IMR-90 (cell line): ENCODE data around the gene SLC16A5. TPM values are rescaled to one million over a fixed set of nuclear protein-coding genes. Genes with fewer than 3 reads are reported as not detected.

Source experiments
- ATAC-seq: fragments of 200-7000 bp; cut with Tn5 transposase; 2 replicates; pipeline ENCODE4 v1.9.1; 2020; ENCODE audit warnings: low read depth, mild to moderate bottlenecking, moderate library complexity
- BruUV-seq: library from RNA; stranded (reverse); fragments of 400-500 nt; replicated peaks from 2 replicates; lab custom pipeline; 2021; lab: Mats Ljungman, UMichigan
- CTCF ChIA-PET: fragments of 300-600 bp; formaldehyde crosslinking; extraction: SDS; loops from one replicate; lab custom pipeline; 2021; ENCODE audit warnings: antibody characterized with exemption; lab: Yijun Ruan, JAX
- POLR2A ChIA-PET: fragments of 300-600 bp; sonication (Branson Sonifier 250); formaldehyde crosslinking; loops from one replicate; lab custom pipeline; 2022; ENCODE audit warnings: antibody characterized with exemption; ENCODE audit not compliant: unreplicated experiment; lab: Charles Lee
- DNase-seq: peaks from one replicate; pipeline ENCODE4 v3.0.0; 2013
- H2AFZ ChIP-seq: replicated peaks from 2 replicates; pipeline ENCODE3; 2013; ENCODE audit warnings: low read length, mild to moderate bottlenecking; ENCODE audit not compliant: poor library complexity
- H2AK5ac ChIP-seq: 2 replicates; pipeline ENCODE4 v1.6.1; 2013; ENCODE audit warnings: low read depth, low read length, inconsistent platforms
- H2AK9ac ChIP-seq: replicated peaks from 2 replicates; pipeline ENCODE3; 2013; ENCODE audit warnings: mild to moderate bottlenecking, low read depth, low read length, moderate library complexity; ENCODE audit not compliant: poor library complexity
- H2BK120ac ChIP-seq: 2 replicates; pipeline ENCODE4 v1.6.1; 2013; ENCODE audit warnings: low read depth, low read length, inconsistent platforms
- H2BK15ac ChIP-seq: 3 replicates; pipeline ENCODE4 v1.6.1; 2013; ENCODE audit warnings: low read depth, low read length, inconsistent platforms
- H2BK20ac ChIP-seq: 2 replicates; pipeline ENCODE4 v1.6.1; 2013; ENCODE audit warnings: low read depth, mild to moderate bottlenecking, inconsistent platforms, low read length, moderate library complexity
- H2BK5ac ChIP-seq: 2 replicates; pipeline ENCODE4 v1.6.1; 2013; ENCODE audit warnings: mild to moderate bottlenecking, low read depth, low read length, inconsistent platforms; ENCODE audit not compliant: poor library complexity, severe bottlenecking
- H3K14ac ChIP-seq: replicated peaks from 2 replicates; pipeline ENCODE4 v1.6.1; 2013; ENCODE audit warnings: low read depth, low read length, inconsistent platforms
- H3K18ac ChIP-seq: 2 replicates; pipeline ENCODE4 v1.6.1; 2013; ENCODE audit warnings: low read depth, low read length, control low read depth
- H3K23ac ChIP-seq: 2 replicates; pipeline ENCODE4 v1.6.1; 2013; ENCODE audit warnings: low read depth, low read length, inconsistent platforms
- H3K27ac ChIP-seq: 2 replicates; pipeline ENCODE4 v1.5.1; 2013; ENCODE audit warnings: mild to moderate bottlenecking, control low read depth, low read length; ENCODE audit not compliant: insufficient read depth
- H3K27me3 ChIP-seq: 2 replicates; pipeline ENCODE4 v1.6.1; 2013; ENCODE audit warnings: low read length; ENCODE audit not compliant: control insufficient read depth, insufficient read depth
- H3K36me3 ChIP-seq: 2 replicates; pipeline ENCODE4 v1.6.1; 2013; ENCODE audit warnings: low read length, mixed read lengths; ENCODE audit not compliant: control insufficient read depth, insufficient read depth
- H3K4ac ChIP-seq: 2 replicates; pipeline ENCODE4 v1.6.1; 2013; ENCODE audit warnings: low read depth, low read length, inconsistent platforms
- H3K4me1 ChIP-seq: 2 replicates; pipeline ENCODE4 v1.6.1; 2013; ENCODE audit warnings: low read length, mixed read lengths; ENCODE audit not compliant: control insufficient read depth, insufficient read depth
- H3K4me2 ChIP-seq: 2 replicates; pipeline ENCODE4 v1.6.1; 2013; ENCODE audit warnings: low read depth, mild to moderate bottlenecking, control low read depth, low read length, moderate library complexity
- H3K4me3 ChIP-seq: 2 replicates; pipeline ENCODE4 v1.5.1; 2013; ENCODE audit warnings: low read depth, mild to moderate bottlenecking, control low read depth, low read length, moderate library complexity; ENCODE audit not compliant: insufficient read depth
- H3K56ac ChIP-seq: 2 replicates; pipeline ENCODE4 v1.6.1; 2013; ENCODE audit warnings: low read length, inconsistent platforms; ENCODE audit not compliant: insufficient read depth; ENCODE audit errors: extremely low read depth
- H3K79me1 ChIP-seq, 2 experiments: 2 replicates each; pipeline ENCODE4 v1.6.1; 2013; ENCODE audit warnings: low read length in 2 of 2, inconsistent platforms in 1 of 2, low read depth in 1 of 2
- H3K9ac ChIP-seq: 2 replicates; pipeline ENCODE4 v1.6.1; 2013; ENCODE audit warnings: low read depth, low read length, control low read depth
- H3K9me1 ChIP-seq: 2 replicates; pipeline ENCODE4 v1.6.1; 2013; ENCODE audit warnings: low read length, inconsistent platforms; ENCODE audit not compliant: insufficient read depth
- H3K9me3 ChIP-seq: 2 replicates; pipeline ENCODE4 v1.6.1; 2013; ENCODE audit warnings: low read length; ENCODE audit not compliant: control insufficient read depth, insufficient read depth
- H4K20me1 ChIP-seq: 2 replicates; pipeline ENCODE4 v1.6.1; 2013; ENCODE audit warnings: low read length, inconsistent platforms; ENCODE audit not compliant: insufficient read depth
- H4K5ac ChIP-seq: 2 replicates; pipeline ENCODE4 v1.6.1; 2013; ENCODE audit warnings: mild to moderate bottlenecking, low read depth, low read length, control low read depth
- H4K8ac ChIP-seq, 2 experiments: 2 replicates each; pipeline ENCODE4 v1.6.1; 2013; ENCODE audit warnings: low read depth in 2 of 2, low read length in 2 of 2, control low read depth in 1 of 2, inconsistent platforms in 1 of 2
- H4K91ac ChIP-seq: 2 replicates; pipeline ENCODE4 v1.6.1; 2013; ENCODE audit warnings: low read depth, low read length, inconsistent platforms; ENCODE audit not compliant: insufficient read depth
- BHLHE40 ChIP-seq: fragments of 150-350 bp; IDR thresholded peaks from 2 replicates; pipeline ENCODE4 v1.6.1; 2016; ENCODE audit warnings: mild to moderate bottlenecking, low read depth, low read length
- CEBPB ChIP-seq: IDR thresholded peaks from 2 replicates; pipeline ENCODE4 v1.6.1; 2012; ENCODE audit warnings: low read depth, low read length, improper control_type of control experiment
- CHD1 ChIP-seq: IDR thresholded peaks from 2 replicates; pipeline ENCODE4 v1.6.1; 2012; ENCODE audit warnings: low read depth, low read length, improper control_type of control experiment
- CTCF ChIP-seq: conservative IDR thresholded peaks from 2 replicates; pipeline ENCODE4 v1.5.1; 2012; ENCODE audit warnings: mild to moderate bottlenecking, low read depth, low read length, improper control_type of control experiment
- FOS ChIP-seq: fragments of 150-350 bp; IDR thresholded peaks from 2 replicates; pipeline ENCODE4 v1.6.1; 2016; ENCODE audit warnings: low read depth, low read length
- MAFK ChIP-seq: IDR thresholded peaks from 2 replicates; pipeline ENCODE4 v1.6.1; 2012; ENCODE audit warnings: low read depth, low read length, improper control_type of control experiment
- MAZ ChIP-seq: IDR thresholded peaks from 2 replicates; pipeline ENCODE4 v1.6.1; 2012; ENCODE audit warnings: low read depth, mild to moderate bottlenecking, low read length, improper control_type of control experiment, moderate library complexity, borderline replicate concordance
- MXI1 ChIP-seq: IDR thresholded peaks from 2 replicates; pipeline ENCODE4 v1.6.1; 2012; ENCODE audit warnings: low read depth, mild to moderate bottlenecking, low read length, moderate library complexity, borderline replicate concordance
- NFE2L2 ChIP-seq: fragments of 150-350 bp; IDR thresholded peaks from 2 replicates; pipeline ENCODE4 v1.6.1; 2016; ENCODE audit warnings: low read depth, mild to moderate bottlenecking, low read length
- POLR2A ChIP-seq: IDR thresholded peaks from 2 replicates; pipeline ENCODE4 v1.6.1; 2012; ENCODE audit warnings: mild to moderate bottlenecking, low read depth, low read length
- RAD21 ChIP-seq: IDR thresholded peaks from 2 replicates; pipeline ENCODE4 v1.6.1; 2012; ENCODE audit warnings: low read length, improper control_type of control experiment
- RCOR1 ChIP-seq: IDR thresholded peaks from 2 replicates; pipeline ENCODE4 v1.6.1; 2012; ENCODE audit warnings: mild to moderate bottlenecking, low read length, improper control_type of control experiment; ENCODE audit not compliant: insufficient replicate concordance
- SMC3 ChIP-seq: fragments of 150-350 bp; IDR thresholded peaks from 2 replicates; pipeline ENCODE4 v1.6.1; 2016; ENCODE audit warnings: low read depth, mild to moderate bottlenecking, antibody characterized with exemption, low read length, moderate library complexity
- USF2 ChIP-seq: fragments of 150-350 bp; IDR thresholded peaks from 2 replicates; pipeline ENCODE4 v1.6.1; 2017; ENCODE audit warnings: mild to moderate bottlenecking, antibody characterized with exemption, low read length, low read depth
- WGBS, 2 experiments: methylation state at CpG; one replicate each; pipeline versions ENCODE4 v1.1.5 to v1.1.7; 2013; ENCODE audit warnings: missing lambda C conversion rate in 2 of 2; ENCODE audit not compliant: insufficient read length in 1 of 2; ENCODE audit errors: extremely low coverage in 2 of 2; 5-methylcytosine and 5-hydroxymethylcytosine counted together
- dilution Hi-C: fragments of 300-500 bp; cut with HindIII; formaldehyde crosslinking; loops from one replicate; pipeline ENCODE4 v1.14.3; 2018; ENCODE audit warnings: low sequenced_read_pairs; ENCODE audit not compliant: unreplicated experiment
- in situ Hi-C: fragments of 300-500 bp; cut with MboI; formaldehyde crosslinking; loops from 3 replicates; pipeline ENCODE4 v1.14.3; 2019; ENCODE audit warnings: low sequenced_read_pairs, inconsistent platforms, mixed read lengths
- intact Hi-C: fragments of 100-400 bp; cut with micrococcal nuclease; formaldehyde crosslinking; loops from 2 replicates; pipeline ENCODE4 v1.10.0; 2022
- polyA plus RNA-seq, 3 experiments: library from polyadenylated mRNA; depleted of rRNA; stranded (reverse); fragments of >200 nt; gene quantifications; 2 replicates each; pipeline ENCODE4 v1.2.3, GENCODE V29; 2012; ENCODE audit warnings: low replicate concordance in 1 of 3
- total RNA-seq: library from RNA; depleted of rRNA; stranded (reverse); fragments of >200 nt; gene quantifications from 2 replicates; pipeline ENCODE4 v1.2.3, GENCODE V29; 2012

SLC16A5 gene
- total and polyA plus RNA-seq, 2 of the 4 experiments (the other 2 are of a cell fraction) = 1.8 to 7.1 TPM

- peak overlapping the region; percentile 34; the same call in 1 of the 2 replicates for H3K4me2 ChIP-seq
- peak overlapping the region; percentile 98 for H2AK9ac ChIP-seq
- H3K9me1 ChIP-seq = peaks cover 22% of the 10 kb centered on the region
- peak overlapping the region; percentile 68; the same call in 1 of the 2 replicates for H4K5ac ChIP-seq
- H3K18ac ChIP-seq = no peak overlapping the region
- H3K56ac ChIP-seq = no peak overlapping the region; the same call in 1 of the 2 replicates
- in situ Hi-C loops (no loop called here), intact Hi-C loops (no loop called here), dilution Hi-C loops (no loop called here)
- peak; percentile 12; the same call in 1 of the 2 replicates for ATAC-seq
- H4K20me1 ChIP-seq = no peaks in the 10 kb centered on the region; the same call in 1 of the 2 replicates
- ChIA-PET POLR2A (no interaction called here), CTCF (interaction anchor here (0.6 to 1.2 kb wide), 2 partner anchors 16 to 83 kb away, joined by 3 to 5 read pairs; no protein-coding TSS in a partner anchor)
- peak overlapping the region; percentile 99 for H2AFZ ChIP-seq
- H3K23ac ChIP-seq = peak overlapping the region; percentile 87
- DNase-seq = no peak
- no peaks in the 10 kb centered on the region for H3K36me3 ChIP-seq
- peak overlapping the region; percentile 93 to 94 for H4K8ac ChIP-seq
- H3K9me3 ChIP-seq = no peaks in the 10 kb centered on the region
- H2BK120ac ChIP-seq = peak overlapping the region; percentile 90; the same call in 1 of the 2 replicates
- peaks cover 0 to 34% of the 10 kb centered on the region in 2 experiments; a peak in 3 of 4 replicates for H3K79me1 ChIP-seq
- H3K14ac ChIP-seq = peak overlapping the region; percentile 95
- no TSS peak for BruUV-seq
- no peaks in the 10 kb centered on the region for H3K27me3 ChIP-seq
- H3K4me3 ChIP-seq = peak overlapping the region; percentile 37
- no peak overlapping the region for H2BK5ac ChIP-seq
- H4K91ac ChIP-seq = peak overlapping the region; percentile 77
- peak overlapping the region; percentile 73; the same call in 1 of the 2 replicates for H3K9ac ChIP-seq
- H2AK5ac ChIP-seq = peak overlapping the region; percentile 93
- no peak overlapping the region; the same call in 1 of the 2 replicates for H2BK20ac ChIP-seq
- H3K27ac ChIP-seq = peak overlapping the region; percentile 58
- H2BK15ac ChIP-seq = no peak overlapping the region
- H3K4ac ChIP-seq = peak overlapping the region; percentile 72
- H3K4me1 ChIP-seq = peaks cover 27% of the 10 kb centered on the region
- 90% methylated on average over 2 of the region's 11 CpGs; no CpG with 5 or more reads in 1 of the 2 experiments for WGBS, 2 experiments
- TF ChIP-seq RCOR1 = no peak
- TF ChIP-seq MXI1 = no peak
- no peak for TF ChIP-seq CTCF
- TF ChIP-seq NFE2L2 = no peak
- TF ChIP-seq MAZ = no peak
- no peak for TF ChIP-seq POLR2A
- TF ChIP-seq USF2 = no peak
- no peak for TF ChIP-seq FOS
- no peak for TF ChIP-seq CEBPB
- TF ChIP-seq SMC3 = no peak
- no peak for TF ChIP-seq RAD21
- no peak for TF ChIP-seq MAFK
- no peak for TF ChIP-seq BHLHE40
- TF ChIP-seq CHD1 = no peak
These were observed 987 bp downstream of the SLC16A5 start for GRCh38 chr17:75088465-75089417.
